ENCODE results near the gene SERPINB7.

GRCh38 chr18:63753676-63754075, 21.5 kb upstream of the SERPINB7 start:
- TF ChIP-seq FOXA1 (IDR thresholded peaks at IDR 0.05), result no peak
- no peak for TF ChIP-seq FOXK2 (IDR thresholded peaks at IDR 0.05)
- TF ChIP-seq NFRKB (IDR thresholded peaks at IDR 0.05), result no peak
- no peak for TF ChIP-seq FOXM1 (IDR thresholded peaks at IDR 0.05; ENCODE audit: borderline replicate concordance)
- no peak for TF ChIP-seq ARNT (IDR thresholded peaks at IDR 0.05)
- TF ChIP-seq ELF4 (IDR thresholded peaks at IDR 0.05), result no peak
- TF ChIP-seq SP1 (IDR thresholded peaks at IDR 0.05), result no peak
- no peak for TF ChIP-seq CTBP1 (IDR thresholded peaks at IDR 0.05; ENCODE audit: borderline replicate concordance)
- no peak for TF ChIP-seq BHLHE40 (IDR thresholded peaks at IDR 0.05; ENCODE audit: borderline replicate concordance)
- TF ChIP-seq SUZ12 (IDR thresholded peaks at IDR 0.05), result no peak
- TF ChIP-seq ZNF384 (IDR thresholded peaks at IDR 0.05), result no peak
- TF ChIP-seq LEF1 (IDR thresholded peaks at IDR 0.05; ENCODE audit: borderline replicate concordance), result no peak
- no peak for TF ChIP-seq L3MBTL2 (conservative IDR thresholded peaks at IDR 0.05)

Data from HEK293T (cell line).